Peyer's patch (tissue), 4 donors: ENCODE measurements around the gene DENND2A. TPM values are rescaled to one million over a fixed set of nuclear protein-coding genes. Genes with fewer than 3 reads are reported as not detected.

Experiments used
- DNase-seq, 3 donors: peaks; one replicate each; pipeline ENCODE4 v3.0.0-alpha.2; 2017 to 2019
- H3K27ac ChIP-seq, 4 donors: fragments of 200-600 bp; sonication (generic); one replicate each; pipeline ENCODE4 v1.5.1; 2016 to 2019
- H3K27me3 ChIP-seq, 2 donors: fragments of 200-600 bp; sonication (generic); one replicate each; pipeline ENCODE4 v1.5.1; 2019
- H3K36me3 ChIP-seq, 3 donors: fragments of 200-600 bp; sonication (generic); one replicate each; pipeline ENCODE4 v1.5.1; 2016 to 2019
- H3K4me1 ChIP-seq, 4 donors: fragments of 200-600 bp; sonication (generic); one replicate each; pipeline ENCODE4 v1.5.1; 2016 to 2019
- H3K4me3 ChIP-seq, 4 donors: fragments of 200-600 bp; sonication (generic); 1 replicate in 3 of 4; 2 replicates in 1 of 4; pipeline ENCODE4 v1.5.1; 2016 to 2019; ENCODE audit warnings: mild to moderate bottlenecking in 1 of 4
- H3K9me3 ChIP-seq, 4 donors: fragments of 200-600 bp; sonication (generic); one replicate each; pipeline ENCODE4 v1.5.1; 2016 to 2019; ENCODE audit warnings: mild to moderate bottlenecking in 1 of 4
- POLR2A ChIP-seq, 2 donors: fragments of 450-650 bp; IDR thresholded peaks; one replicate each; pipeline ENCODE4 v1.5.1; 2017; ENCODE audit warnings: antibody characterized with exemption in 2 of 2, mild to moderate bottlenecking in 2 of 2, moderate library complexity in 2 of 2
- total RNA-seq, 4 donors: library from RNA; depleted of rRNA; stranded (reverse); fragments of >200 nt; gene quantifications; one replicate each; pipeline ENCODE4 v1.1.0, GENCODE V29; 2016
- TF ChIP-seq, protein P1 (sequence below), 6 experiments: fragments of 450-650 bp in 4 of 6; fragments of 200-600 bp in 2 of 6; sonication (generic) in 1 of 6; IDR thresholded peaks; one replicate each; pipeline ENCODE4 v1.5.1; 2017 to 2019; ENCODE audit warnings: antibody characterized with exemption in 6 of 6, mild to moderate bottlenecking in 3 of 6, moderate library complexity in 1 of 6

DENND2A gene, protein sequence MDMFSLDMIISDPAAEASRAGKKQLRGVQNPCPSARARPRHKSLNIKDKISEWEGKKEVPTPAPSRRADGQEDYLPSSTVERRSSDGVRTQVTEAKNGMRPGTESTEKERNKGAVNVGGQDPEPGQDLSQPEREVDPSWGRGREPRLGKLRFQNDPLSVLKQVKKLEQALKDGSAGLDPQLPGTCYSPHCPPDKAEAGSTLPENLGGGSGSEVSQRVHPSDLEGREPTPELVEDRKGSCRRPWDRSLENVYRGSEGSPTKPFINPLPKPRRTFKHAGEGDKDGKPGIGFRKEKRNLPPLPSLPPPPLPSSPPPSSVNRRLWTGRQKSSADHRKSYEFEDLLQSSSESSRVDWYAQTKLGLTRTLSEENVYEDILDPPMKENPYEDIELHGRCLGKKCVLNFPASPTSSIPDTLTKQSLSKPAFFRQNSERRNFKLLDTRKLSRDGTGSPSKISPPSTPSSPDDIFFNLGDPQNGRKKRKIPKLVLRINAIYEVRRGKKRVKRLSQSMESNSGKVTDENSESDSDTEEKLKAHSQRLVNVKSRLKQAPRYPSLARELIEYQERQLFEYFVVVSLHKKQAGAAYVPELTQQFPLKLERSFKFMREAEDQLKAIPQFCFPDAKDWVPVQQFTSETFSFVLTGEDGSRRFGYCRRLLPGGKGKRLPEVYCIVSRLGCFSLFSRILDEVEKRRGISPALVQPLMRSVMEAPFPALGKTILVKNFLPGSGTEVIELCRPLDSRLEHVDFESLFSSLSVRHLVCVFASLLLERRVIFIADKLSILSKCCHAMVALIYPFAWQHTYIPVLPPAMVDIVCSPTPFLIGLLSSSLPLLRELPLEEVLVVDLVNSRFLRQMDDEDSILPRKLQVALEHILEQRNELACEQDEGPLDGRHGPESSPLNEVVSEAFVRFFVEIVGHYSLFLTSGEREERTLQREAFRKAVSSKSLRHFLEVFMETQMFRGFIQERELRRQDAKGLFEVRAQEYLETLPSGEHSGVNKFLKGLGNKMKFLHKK
- total RNA-seq, result 10 to 100 TPM in 2 of 4 donors, 1 to 10 TPM in 2; 1.6 to 44.6 (median 8.3) TPM

DNA sequence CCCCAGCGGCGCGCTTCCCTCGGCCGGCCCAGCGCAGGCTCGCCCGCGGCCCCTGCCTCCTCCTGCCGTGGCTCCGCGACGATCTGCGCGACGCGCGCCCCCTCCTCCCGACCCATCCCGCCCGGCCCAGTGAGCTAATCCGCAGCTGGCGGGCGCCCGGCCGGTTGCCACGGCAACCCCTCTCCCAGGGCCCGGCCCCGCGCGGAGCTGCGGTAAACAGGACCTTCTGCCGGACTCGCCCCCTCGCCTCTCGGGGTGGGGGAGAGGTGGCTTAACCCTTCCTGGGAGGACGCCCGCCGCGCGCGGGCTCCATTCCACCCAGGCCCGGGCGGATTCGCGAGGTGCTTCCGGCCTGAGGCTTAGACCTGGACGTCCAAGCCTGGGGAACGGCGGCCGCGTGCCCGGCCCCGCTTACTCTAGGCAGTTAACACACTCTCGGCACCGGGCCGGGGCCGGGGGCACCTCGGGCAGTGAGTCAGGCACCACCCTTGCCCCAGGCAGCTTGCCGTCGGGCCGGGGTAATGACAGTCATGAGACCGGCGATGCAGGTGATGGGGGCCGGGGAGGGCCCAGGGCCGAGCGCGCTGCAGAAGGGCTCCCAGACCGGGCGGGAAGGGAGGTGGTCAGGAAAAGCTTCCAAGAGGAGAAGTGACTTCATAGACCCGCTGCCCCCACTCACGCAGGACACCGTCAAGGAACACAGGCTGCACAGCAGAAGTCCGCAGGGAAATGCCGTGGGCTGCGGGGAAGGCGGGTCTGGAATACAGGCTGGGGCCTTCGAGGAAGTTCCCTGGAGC is at the start of gene DENND2A:
DENND2A (minus strand) TSS at position 87 of the 797 bp plus-strand sequence. CDS start 38,416 bp downstream, outside the sequence.
- peaks cover 0 to 18% (median 9%) of the 10 kb centered on the region in 4 donors for H3K4me1 ChIP-seq
- peak; percentile 28 to 67 (median 66) for DNase-seq
- no peaks in the 10 kb centered on the region for H3K36me3 ChIP-seq
- peak within 1 kb of the TSS; percentile 34 to 72 (median 60) for H3K4me3 ChIP-seq
- H3K27ac ChIP-seq, result peak within 1 kb of the TSS; percentile 65 to 91 (median 74)
- no peaks in the 10 kb centered on the region for H3K27me3 ChIP-seq
- H3K9me3 ChIP-seq, result no peaks in the 10 kb centered on the region
- no peak for TF ChIP-seq POLR2A (IDR thresholded peaks at IDR 0.05)
- TF ChIP-seq, protein P1, sequence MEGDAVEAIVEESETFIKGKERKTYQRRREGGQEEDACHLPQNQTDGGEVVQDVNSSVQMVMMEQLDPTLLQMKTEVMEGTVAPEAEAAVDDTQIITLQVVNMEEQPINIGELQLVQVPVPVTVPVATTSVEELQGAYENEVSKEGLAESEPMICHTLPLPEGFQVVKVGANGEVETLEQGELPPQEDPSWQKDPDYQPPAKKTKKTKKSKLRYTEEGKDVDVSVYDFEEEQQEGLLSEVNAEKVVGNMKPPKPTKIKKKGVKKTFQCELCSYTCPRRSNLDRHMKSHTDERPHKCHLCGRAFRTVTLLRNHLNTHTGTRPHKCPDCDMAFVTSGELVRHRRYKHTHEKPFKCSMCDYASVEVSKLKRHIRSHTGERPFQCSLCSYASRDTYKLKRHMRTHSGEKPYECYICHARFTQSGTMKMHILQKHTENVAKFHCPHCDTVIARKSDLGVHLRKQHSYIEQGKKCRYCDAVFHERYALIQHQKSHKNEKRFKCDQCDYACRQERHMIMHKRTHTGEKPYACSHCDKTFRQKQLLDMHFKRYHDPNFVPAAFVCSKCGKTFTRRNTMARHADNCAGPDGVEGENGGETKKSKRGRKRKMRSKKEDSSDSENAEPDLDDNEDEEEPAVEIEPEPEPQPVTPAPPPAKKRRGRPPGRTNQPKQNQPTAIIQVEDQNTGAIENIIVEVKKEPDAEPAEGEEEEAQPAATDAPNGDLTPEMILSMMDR (IDR thresholded peaks at IDR 0.05), result no peak

DNA sequence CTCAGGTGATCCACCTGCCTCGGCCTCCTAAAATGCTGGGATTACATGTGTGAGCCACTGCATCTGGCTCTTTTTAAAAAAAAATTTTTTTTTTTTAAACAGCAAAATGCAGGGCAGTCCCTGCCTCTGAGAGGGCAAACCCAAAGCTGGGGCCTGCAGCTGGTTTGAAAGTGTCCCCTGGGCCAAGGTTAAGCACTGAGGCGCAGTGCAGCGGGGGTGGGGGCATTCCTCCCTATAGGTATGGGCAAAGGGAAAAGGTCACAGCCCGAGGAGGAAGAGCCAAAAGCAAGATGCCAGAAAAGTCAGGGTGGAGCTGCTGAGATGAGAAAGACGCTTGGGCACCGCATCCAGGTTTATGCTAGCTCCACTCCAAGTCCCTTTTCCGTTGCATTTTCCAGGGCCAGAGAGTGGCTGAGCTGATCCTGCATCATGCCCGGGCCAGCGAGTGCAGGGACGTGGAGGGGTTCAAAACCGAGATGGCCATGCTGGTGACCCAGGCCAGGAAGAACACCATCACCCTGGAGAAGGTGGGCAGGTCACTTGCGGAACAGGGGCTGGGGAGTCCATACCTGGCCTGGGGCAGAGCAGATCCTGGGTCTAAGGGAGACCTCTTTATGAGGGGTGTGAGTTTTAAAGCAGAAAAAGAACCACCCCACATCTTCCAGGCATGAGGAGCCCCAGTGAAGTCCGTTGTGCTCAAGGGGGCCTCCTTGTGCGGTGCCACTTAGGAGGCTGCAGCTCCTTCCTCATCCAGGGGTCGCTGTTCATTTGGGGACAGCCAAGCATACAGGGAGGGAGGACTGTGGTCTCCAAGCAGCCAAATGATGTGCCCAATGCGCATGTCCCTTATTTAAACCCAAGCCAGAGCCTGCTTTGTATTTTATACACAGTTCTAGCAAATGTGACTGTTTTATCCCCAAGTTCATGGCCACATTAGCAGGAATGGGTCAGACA is 48.9 kb upstream of the DENND2A start:
- Histone ChIP-seq H3K36me3 (peaks cover 0 to 25% (median 0%) of the 10 kb centered on the region in 3 donors), H3K27me3 (no peaks in the 10 kb centered on the region), H3K27ac (no peak overlapping the region), H3K4me1 (no peaks in the 10 kb centered on the region), H3K9me3 (no peaks in the 10 kb centered on the region), H3K4me3 (no peak overlapping the region)
- no peak for TF ChIP-seq POLR2A (IDR thresholded peaks at IDR 0.05)
- TF ChIP-seq, protein P1 (IDR thresholded peaks at IDR 0.05), result no peak
- peak in 1 of 3 donors; percentile 38 for DNase-seq

DNA sequence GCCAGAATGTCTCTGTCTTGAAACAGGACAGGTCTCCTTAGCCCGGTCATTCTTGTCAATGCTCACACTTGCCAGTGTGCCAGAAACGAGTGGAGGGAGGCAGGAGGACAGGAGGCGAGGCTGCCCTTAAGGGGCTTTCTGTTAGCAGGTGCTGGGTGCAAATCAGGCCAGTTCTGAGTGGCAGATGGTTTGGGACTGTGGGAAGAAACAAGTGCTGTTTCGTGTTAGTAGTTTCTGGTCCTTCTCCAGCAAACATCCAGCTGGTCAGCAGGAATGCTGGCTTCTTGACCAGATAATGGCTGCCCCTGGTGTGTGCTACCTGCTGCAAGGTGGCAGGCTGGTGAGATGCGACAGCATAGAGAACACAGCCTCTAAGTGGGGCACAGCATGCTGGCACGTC is 47.7 kb upstream of the DENND2A start:
- Histone ChIP-seq H3K27ac (no peak overlapping the region), H3K27me3 (no peaks in the 10 kb centered on the region), H3K36me3 (peaks cover 0 to 28% (median 0%) of the 10 kb centered on the region in 3 donors), H3K9me3 (no peaks in the 10 kb centered on the region), H3K4me3 (no peak overlapping the region), H3K4me1 (no peaks in the 10 kb centered on the region)
- TF ChIP-seq, protein P1 (IDR thresholded peaks at IDR 0.05), result no peak
- no peak for TF ChIP-seq POLR2A (IDR thresholded peaks at IDR 0.05)
- DNase-seq, result peak in 1 of 3 donors; percentile 11

DNA sequence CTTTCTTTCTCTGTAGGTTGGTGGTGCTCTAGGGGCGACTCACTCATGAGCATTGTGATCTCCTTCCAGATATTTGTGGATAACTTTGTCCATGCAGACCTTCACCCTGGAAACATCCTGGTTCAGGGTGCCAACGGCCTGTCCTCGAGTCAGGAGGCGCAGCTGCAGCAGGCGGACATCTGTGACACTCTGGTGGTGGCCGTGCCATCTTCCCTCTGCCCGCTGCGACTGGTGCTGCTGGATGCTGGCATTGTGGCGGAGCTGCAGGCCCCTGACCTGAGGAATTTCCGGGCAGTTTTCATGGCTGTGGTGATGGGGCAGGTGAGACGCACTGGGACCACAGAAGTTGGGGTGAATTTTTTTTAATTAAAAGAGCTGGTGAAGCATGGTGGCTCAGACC is 46.3 kb upstream of the DENND2A start:
- Histone ChIP-seq H3K27ac (no peak overlapping the region), H3K27me3 (no peaks in the 10 kb centered on the region), H3K9me3 (no peaks in the 10 kb centered on the region), H3K4me1 (no peaks in the 10 kb centered on the region), H3K4me3 (no peak overlapping the region), H3K36me3 (peaks cover 0 to 30% (median 0%) of the 10 kb centered on the region in 3 donors)
- TF ChIP-seq POLR2A (IDR thresholded peaks at IDR 0.05), result no peak
- TF ChIP-seq, protein P1 (IDR thresholded peaks at IDR 0.05), result no peak
- peak in 1 of 3 donors; percentile 45 for DNase-seq
